Measurements from ENCODE around the gene C3orf20. TPM values are rescaled to one million over a fixed set of nuclear protein-coding genes. Genes with fewer than 3 reads are reported as not detected.

C3orf20 gene
- total and polyA plus RNA-seq, 2 of the 4 experiments (the other 2 are of a cell fraction): not detected

DNA sequence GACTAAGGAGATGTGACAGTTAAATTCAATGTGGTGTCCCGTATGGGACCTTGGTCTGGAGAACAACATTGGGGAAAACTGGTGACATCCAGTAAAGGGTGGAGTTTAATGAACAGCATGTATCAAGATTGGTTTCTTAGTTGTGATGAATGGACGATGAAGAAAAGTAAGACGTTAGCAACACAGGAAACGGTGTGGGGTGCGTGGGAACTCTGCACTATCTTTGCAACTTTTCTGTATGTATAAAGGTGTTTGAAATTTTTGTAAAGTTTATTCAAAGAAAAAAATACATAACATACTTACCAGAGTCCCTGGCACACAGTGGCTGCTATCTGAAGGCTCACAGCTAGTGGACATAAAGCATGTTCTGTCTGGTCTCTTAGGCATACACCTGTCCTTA, 29.5 kb upstream of the C3orf20 start:
- dilution Hi-C loops (cut with HindIII; ENCODE audit: low sequenced_read_pairs, unreplicated experiment) (no loop called here), intact Hi-C loops (cut with micrococcal nuclease) (no loop called here), in situ Hi-C loops (cut with MboI; ENCODE audit: low sequenced_read_pairs) (no loop called here)
- ChIA-PET CTCF (no interaction called here), POLR2A (ENCODE audit: unreplicated experiment) (no interaction called here)
- Histone ChIP-seq H3K9me3 (ENCODE audit: control insufficient read depth, insufficient read depth, low read length) (no peaks in the 10 kb centered on the region), H3K27ac (ENCODE audit: insufficient read depth, low read length) (no peak overlapping the region), H3K18ac (ENCODE audit: low read depth, low read length) (no peak overlapping the region), H3K9ac (ENCODE audit: low read depth, low read length) (no peak overlapping the region), H3K27me3 (ENCODE audit: control insufficient read depth, insufficient read depth, low read length) (peaks cover 15% of the 10 kb centered on the region), H3K36me3 (ENCODE audit: control insufficient read depth, insufficient read depth, low read length) (no peaks in the 10 kb centered on the region), H3K4ac (ENCODE audit: low read depth, low read length) (no peak overlapping the region), H2BK5ac (ENCODE audit: low read depth, low read length, poor library complexity, severe bottlenecking) (no peak overlapping the region), H3K56ac (ENCODE audit: extremely low read depth, insufficient read depth, low read length) (no peak overlapping the region), H2BK15ac (ENCODE audit: low read depth, low read length) (no peak overlapping the region), H3K4me3 (ENCODE audit: insufficient read depth, low read depth, low read length) (no peak overlapping the region), H3K14ac (replicated peaks; ENCODE audit: low read depth, low read length) (no peak overlapping the region), H2AK5ac (ENCODE audit: low read depth, low read length) (no peak overlapping the region), H4K91ac (ENCODE audit: insufficient read depth, low read depth, low read length) (no peak overlapping the region), H2BK20ac (ENCODE audit: low read depth, low read length) (no peak overlapping the region), H3K9me1 (ENCODE audit: insufficient read depth, low read length) (no peaks in the 10 kb centered on the region), H4K8ac (ENCODE audit: low read depth in 2 of 2, low read length in 2 of 2) (no peak overlapping the region), H3K79me1 (ENCODE audit: low read depth in 1 of 2, low read length in 2 of 2) (no peaks in the 10 kb centered on the region), H2AK9ac (replicated peaks; ENCODE audit: low read depth, low read length, poor library complexity) (no peak overlapping the region), H3K23ac (ENCODE audit: low read depth, low read length) (no peak overlapping the region), H4K5ac (ENCODE audit: low read depth, low read length) (no peak overlapping the region), H2BK120ac (ENCODE audit: low read depth, low read length) (no peak overlapping the region), H4K20me1 (ENCODE audit: insufficient read depth, low read length) (no peaks in the 10 kb centered on the region), H2AFZ (replicated peaks; ENCODE audit: low read length, poor library complexity) (no peak overlapping the region), H3K4me1 (ENCODE audit: control insufficient read depth, insufficient read depth, low read length) (no peaks in the 10 kb centered on the region), H3K4me2 (ENCODE audit: low read depth, low read length) (no peak overlapping the region)
- TF ChIP-seq BHLHE40 (IDR thresholded peaks at IDR 0.05; ENCODE audit: low read depth, low read length) (no peak), RCOR1 (IDR thresholded peaks at IDR 0.05; ENCODE audit: insufficient replicate concordance, low read length) (no peak), MXI1 (IDR thresholded peaks at IDR 0.05; ENCODE audit: borderline replicate concordance, low read depth, low read length) (no peak), SMC3 (IDR thresholded peaks at IDR 0.05; ENCODE audit: low read depth, low read length) (no peak), CEBPB (IDR thresholded peaks at IDR 0.05; ENCODE audit: low read depth, low read length) (no peak)
- no peak for ATAC-seq (ENCODE audit: low read depth)
- WGBS, 2 experiments (ENCODE audit: extremely low coverage in 2 of 2, insufficient read length in 1 of 2): 71% methylated on average over 1 of the region's 5 CpGs; no CpG with 5 or more reads in 1 of the 2 experiments
- DNase-seq: no peak
- no TSS peak for BruUV-seq (replicated peaks)
